Measurements from ENCODE around the gene GNS.
"Not testable (repeated sequence)": the region's sequence is repeated elsewhere in the genome, so short reads cannot be mapped to it uniquely, and the experiment has no call there.

Gene GNS

DNA sequence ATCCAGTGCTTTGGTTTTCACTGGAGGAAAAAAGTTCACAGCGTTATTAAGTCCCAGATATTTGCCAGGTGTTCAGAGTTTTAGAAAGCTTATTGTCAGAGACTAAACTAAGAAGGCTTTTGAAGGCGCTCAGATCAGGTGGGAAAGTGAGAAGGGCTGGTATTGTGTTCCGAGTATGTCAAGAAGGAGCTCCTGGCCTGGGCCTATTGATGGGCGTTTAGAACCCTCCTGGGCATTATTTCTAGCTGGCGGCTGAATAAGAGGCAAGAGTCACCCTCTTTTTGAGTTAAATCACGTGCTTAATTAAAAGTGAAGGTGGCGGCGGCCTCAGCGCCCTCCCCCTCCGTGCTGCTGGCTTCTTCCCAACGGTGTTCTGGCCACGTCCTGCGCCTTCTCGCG is 20.9 kb upstream of the GNS start:
- in situ Hi-C loops (cut with MboI; ENCODE audit: low sequenced_read_pairs): no loop called here

DNA sequence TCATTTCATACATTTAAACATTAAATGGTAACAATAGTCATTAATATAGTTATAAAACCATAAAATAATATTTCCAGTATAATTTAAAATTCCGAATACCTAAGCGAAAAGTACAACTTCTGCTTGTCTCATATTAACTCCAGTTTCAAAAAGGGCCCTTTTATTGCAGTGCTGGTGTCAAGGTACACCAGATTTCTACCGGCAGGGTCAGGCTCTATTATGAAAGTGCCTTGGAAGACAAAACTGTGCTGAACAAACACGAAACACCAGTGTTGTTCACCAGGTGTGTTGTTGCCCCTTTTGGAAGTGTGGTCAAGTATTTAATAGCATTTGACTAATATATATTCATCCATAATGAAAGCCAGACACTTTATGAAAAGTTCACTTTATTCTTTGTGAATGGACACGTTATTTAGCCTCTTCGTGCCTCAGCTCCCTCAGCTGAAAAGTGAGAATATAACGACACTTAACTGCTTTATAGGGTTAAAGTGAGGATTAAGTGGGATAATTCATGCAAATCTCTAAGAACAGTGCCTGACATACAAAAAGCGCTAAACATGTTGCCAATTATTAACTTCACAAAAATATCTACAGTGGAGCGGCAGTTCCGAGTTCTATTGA is 20.3 kb upstream of the GNS start:
- in situ Hi-C loops (cut with MboI; ENCODE audit: low sequenced_read_pairs): no loop called here

GRCh38 chr12:64775147-64775736 is 16.0 kb upstream of the GNS start:
- in situ Hi-C loops (cut with MboI; ENCODE audit: low sequenced_read_pairs): not testable (repeated sequence)

DNA sequence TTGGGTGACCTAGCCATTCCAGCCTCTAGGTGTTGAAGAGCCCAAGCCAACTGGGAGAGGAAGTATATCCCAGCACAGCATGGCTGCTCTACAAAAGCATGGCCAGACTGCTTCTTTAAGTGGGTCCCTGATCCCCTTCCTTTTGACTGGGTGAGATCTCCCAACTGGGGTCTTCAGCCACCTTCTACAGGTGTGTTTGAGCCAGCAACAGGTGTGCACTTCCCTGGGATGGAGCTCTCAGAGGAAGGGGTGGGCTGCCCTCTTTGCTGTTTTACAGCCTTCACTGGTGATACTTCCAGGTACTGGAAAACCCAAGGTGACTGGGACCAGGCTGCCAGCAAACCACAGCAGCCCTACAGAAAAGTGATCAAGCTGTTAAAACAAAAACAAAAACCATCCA is 14.2 kb upstream of the GNS start:
- in situ Hi-C loops (cut with MboI; ENCODE audit: low sequenced_read_pairs): no loop called here

DNA sequence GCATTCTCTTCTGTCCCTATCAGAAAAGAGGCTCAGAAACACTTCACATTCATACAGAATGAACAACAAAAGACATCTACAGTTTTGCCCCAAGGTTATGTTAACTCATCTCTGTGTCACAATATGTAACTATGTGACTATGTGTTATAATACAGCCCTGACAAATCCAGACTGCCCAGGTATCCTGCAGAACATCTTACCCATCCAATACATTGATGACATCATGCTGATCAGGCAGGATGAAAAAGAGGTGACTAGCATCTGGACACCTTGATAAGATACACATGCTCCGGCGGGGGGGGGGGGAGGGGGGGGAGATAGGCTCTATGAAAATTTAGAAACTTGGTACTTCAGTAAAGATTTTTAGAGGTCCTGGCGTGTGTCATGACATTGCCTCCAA is 8.3 kb upstream of the GNS start:
- in situ Hi-C loops (cut with MboI; ENCODE audit: low sequenced_read_pairs): no loop called here

DNA sequence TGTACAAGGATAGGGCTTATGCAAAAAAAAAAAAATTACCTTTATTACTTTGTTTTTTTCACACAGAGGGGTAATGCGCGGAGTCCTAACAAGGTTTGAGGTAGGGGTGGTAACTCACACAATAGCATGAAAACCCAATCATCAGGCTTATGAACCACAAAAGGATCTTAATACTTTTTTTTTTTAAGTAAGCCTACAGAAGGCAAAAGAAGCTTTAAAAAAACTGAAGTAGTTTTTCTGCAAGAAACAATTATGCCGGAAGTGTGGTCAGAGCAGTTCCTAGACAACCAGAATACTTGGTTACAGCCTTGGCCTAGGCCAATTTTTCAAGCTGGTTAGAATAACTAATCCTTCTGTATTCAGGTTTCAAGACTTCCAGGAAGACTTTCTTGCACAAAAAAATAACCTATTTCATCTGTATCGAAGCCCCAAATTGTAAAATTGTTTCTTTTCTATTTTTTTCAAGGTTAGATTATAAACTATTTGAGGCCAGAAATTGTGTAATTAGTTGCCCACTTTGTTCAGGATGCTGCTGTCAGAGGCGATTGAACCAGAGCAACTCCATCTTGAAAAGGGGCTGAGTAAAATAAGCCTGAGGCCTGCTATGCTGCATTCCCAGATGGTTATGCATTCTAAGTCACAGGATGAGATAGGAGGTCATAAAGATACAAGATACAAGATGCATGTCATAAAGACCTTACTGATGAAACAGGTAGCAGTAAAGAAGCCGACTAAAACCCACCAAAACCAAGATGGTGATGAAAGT is 1.8 kb upstream of the GNS start:
- in situ Hi-C loops (cut with MboI; ENCODE audit: low sequenced_read_pairs): no loop called here

DNA sequence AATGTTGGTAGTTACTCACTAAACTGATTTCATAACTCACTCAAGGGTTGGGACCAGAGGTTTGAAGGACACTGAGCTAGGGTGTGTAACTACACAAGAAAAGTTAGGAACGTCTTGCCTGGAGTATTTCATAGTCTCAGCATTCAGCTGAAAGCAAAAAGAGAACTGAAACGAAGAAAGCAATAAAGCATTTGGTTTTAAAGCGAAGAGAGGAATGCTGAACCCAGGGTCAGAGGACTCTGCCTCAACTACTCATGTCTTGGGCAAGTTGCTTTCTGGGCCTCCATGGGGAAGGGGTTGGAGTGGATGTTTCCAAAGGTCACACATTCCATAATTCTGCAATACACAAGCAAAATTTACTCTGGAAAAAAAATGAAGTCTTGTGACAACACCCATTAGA is 1.4 kb downstream of the GNS start:
- in situ Hi-C loops (cut with MboI; ENCODE audit: low sequenced_read_pairs): no loop called here

DNA sequence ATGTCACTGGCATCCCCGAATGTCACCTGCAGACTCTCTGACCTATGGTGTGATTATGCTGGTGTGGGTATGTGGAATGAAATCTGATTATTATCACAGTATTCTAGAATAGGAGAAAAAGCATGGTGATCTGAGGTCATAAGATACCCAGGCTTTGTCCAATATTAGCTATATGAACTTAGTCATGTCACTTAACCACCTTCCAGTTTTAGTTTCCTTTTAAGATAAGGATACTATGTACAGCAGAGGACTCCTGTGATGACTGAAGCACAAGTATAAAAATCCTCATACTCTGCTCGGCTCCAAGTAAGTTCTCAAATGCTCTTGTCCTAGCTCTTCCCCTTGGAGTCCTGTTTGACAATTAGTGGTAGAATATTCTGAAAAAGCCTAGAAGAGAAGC is 2.8 kb downstream of the GNS start:
- in situ Hi-C loops (cut with MboI; ENCODE audit: low sequenced_read_pairs): no loop called here

- in situ Hi-C loops (cut with MboI; ENCODE audit: low sequenced_read_pairs): no loop called here
Measured at GRCh38 chr12:64753427-64753826, 5.8 kb downstream of the GNS start.

- in situ Hi-C loops (cut with MboI; ENCODE audit: low sequenced_read_pairs): no loop called here
Measured at GRCh38 chr12:64752833-64753238, 6.4 kb downstream of the GNS start.

GRCh38 chr12:64752032-64752431 is 7.2 kb downstream of the GNS start:
- in situ Hi-C loops (cut with MboI; ENCODE audit: low sequenced_read_pairs): no loop called here

DNA sequence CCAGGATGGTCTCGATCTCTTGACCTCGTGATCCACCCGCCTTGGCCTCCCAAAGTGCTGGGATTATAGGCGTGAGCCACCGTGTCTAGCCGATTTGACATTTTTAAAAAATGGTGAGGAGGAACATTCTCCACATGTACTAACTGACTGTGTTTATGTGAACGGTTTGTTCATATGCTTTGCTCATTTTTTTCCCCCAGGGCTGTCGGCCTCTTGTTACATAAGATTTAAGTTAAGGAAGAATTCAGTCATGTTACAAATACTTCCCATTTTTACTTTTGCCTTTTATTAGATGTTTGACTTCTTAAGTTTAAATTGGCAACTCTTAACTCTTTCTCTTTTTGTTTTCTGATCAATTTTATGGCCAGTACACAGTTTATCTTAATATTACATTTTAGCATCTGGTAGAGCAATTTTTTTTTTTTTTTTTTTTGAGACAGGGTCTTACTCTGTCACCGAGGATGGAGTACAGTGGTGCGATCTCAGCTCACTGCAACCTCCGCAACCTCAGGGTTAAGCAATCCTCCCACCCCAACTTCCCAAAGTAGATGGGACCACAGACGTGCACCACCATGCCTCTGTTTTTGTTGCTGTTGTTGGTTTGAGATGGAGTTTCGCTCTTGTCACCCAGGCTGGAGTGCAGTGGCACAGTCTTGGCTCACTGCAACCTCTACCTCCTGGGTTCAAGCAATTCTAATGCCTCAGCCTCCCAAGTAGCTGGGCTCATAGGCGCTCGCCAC is 9.6 kb downstream of the GNS start:
- in situ Hi-C loops (cut with MboI; ENCODE audit: low sequenced_read_pairs): no loop called here

DNA sequence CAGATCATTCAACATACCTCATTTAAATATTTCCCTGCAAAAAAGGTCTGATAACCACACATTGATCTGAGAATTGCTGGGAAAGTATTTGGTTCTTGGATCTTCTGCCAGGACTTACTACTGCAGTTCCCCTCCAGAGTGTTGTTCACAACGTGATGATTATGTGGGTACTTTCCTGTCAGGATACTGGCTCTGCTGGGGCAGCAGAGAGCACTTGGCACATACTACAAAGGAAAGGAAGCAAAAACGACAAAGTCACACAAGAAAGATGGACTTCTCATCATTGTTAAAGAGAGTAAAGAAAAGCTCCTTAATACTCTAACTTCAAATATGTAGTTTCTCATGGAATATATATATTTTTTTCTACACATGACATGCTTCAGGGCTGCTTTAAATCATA is 11.5 kb downstream of the GNS start:
- in situ Hi-C loops (cut with MboI; ENCODE audit: low sequenced_read_pairs): no loop called here

DNA sequence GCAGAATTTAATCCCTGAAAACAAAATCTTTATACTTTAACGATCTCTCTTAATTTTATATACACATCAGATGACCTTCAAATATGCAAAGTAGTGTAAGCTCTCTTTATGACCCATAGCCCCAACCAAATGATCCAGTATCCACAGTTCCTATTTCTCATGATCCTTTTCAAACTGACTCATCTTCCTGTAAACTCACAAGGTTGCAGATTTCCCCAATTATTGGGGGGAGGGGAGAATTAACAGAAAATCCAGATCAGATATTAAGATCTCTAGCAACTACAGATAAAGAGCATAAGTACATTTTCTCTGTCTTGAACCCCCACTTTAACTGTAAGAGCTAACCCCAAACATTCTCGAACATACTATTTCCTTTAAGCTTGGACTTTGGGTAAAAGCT is 12.5 kb downstream of the GNS start:
- in situ Hi-C loops (cut with MboI; ENCODE audit: low sequenced_read_pairs): no loop called here

DNA sequence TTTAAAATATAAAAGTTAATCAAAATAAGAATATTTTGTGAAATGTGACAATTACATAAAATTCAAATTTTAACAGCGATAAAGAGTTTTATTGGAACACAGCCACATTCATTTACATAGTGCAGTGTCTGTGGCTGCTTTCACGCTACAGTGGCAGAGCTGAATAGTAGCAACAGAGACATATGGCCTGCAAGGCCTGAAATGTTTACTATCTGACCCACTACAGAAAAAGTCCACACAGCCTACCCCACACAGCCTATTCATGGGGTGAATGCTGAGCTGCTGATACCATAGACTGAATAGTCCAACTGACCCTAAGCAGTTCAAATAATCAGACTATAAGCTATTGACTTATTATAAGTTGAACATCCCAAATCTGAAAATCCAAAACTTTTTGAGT is 13.2 kb downstream of the GNS start:
- in situ Hi-C loops (cut with MboI; ENCODE audit: low sequenced_read_pairs): no loop called here

DNA sequence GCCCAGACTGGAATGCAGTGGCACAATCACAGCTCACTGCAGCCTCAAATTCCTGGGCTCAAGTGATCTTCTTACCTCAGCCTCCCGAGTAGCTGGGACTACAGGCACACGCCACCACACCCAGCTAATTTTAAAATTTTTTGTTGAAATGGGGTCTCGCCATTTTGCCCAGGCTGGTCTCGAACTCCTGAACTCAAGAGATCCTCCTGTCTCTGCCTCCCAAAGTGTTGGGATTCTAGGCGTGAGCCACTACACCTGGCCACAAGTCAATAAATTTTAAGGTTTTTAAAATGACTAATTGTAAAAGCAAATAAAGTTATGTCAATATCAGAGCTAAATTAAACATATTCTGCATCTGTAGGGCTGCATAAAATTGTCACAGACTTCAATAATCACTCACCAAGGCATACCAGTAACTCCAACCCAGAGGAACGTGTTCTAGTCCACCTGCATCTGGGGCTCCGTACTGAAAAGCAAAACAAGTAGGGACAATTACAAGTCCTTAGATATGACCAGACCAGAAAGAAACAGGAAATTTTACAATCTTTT is 13.9 kb downstream of the GNS start:
- in situ Hi-C loops (cut with MboI; ENCODE audit: low sequenced_read_pairs): no loop called here

GRCh38 chr12:64744422-64745258 is 14.6 kb downstream of the GNS start:
- in situ Hi-C loops (cut with MboI; ENCODE audit: low sequenced_read_pairs): no loop called here

DNA sequence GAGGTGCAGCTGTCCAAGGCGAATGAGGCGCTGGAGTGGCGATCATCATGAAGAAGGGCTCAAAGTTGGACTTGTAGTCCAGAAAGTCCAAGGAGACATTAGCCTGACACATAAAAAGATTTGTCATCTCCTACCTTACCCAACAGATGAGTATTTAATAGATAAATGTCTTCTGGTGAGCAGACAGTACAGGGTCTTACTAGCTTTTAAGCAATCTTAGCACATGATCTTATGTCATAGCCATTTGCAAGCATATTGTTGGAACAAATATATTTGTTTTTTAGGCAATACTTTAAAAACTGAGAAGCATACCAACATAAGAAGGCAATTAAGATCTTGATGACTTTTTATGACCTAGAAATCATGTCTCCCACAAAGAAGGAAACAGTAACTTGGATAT is 16.0 kb downstream of the GNS start:
- in situ Hi-C loops (cut with MboI; ENCODE audit: low sequenced_read_pairs): no loop called here

- in situ Hi-C loops (cut with MboI; ENCODE audit: low sequenced_read_pairs): no loop called here
Measured at GRCh38 chr12:64742416-64742815, 16.8 kb downstream of the GNS start.

DNA sequence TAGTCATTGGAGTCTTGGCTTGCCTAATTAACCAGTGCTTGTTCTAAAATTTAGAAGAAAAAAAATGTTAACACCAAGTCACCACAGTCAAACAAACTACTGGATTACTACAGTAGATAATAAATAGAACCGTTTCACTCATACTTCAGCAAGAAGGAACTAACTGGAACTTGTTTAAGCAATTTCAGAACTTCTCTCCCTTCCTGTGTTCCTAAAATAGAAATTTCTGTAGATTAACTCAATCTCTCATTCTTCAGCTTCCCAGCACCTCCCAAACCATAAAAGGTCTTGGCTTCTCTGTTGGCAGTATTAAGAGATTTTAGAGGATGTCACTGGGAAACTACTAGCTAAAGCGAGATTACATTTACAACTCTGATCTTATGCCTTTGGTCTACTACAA is 18.6 kb downstream of the GNS start:
- in situ Hi-C loops (cut with MboI; ENCODE audit: low sequenced_read_pairs): no loop called here

GRCh38 chr12:64739778-64740177 is 19.4 kb downstream of the GNS start:
- in situ Hi-C loops (cut with MboI; ENCODE audit: low sequenced_read_pairs): no loop called here

Data from hTERT RPE-1 (cell line).